ENCODE measurements around the gene FERMT2. TPM values are rescaled to one million over a fixed set of nuclear protein-coding genes. Genes with fewer than 3 reads are reported as not detected.

The FERMT2 gene
- total RNA-seq, 1 donor from 2014 or later: 2.1 TPM

DNA sequence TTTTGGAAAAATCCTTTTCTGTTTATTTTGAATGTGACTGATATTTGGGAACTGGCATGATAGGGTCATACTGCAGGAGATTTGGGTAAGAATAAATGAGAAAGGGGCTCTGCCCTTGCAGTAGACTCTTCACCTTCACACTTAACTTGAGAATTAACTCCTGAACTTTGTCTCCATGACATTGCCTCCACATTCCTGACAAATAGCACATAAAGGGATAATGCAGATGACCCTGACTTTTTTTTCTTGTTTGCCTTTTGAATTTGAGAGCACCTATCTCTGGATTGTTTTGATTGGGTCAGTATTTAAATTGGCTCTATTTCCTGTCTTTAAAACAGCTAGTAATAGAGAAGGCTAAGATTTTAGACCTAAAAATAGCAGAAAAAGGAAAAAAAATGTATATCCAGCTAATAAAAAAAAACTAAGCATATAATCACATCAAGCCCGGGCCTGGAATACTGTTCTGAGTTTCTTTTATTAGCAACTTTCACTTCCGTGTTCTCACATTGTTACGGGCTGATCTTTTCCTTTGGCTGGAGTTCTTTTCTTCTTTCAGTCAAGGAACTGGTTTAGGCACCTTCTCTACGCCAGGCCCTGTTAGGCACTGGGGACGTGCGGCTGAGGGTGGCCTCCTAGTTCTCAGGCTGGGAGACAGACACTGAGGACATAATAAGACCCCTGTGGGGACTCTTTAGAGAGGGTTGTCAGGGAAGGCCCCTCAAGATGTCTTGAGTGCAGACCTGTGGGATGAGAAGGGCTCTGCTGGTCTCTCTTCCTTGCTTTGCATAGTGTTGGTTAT is 106.4 kb downstream of the FERMT2 start:
- Mint-ChIP-seq H3K27ac (no peak overlapping the region), H3K27me3 (ENCODE audit: insufficient read depth) (peaks cover 10% of the 10 kb centered on the region), H3K4me1 (ENCODE audit: low read depth) (no peaks in the 10 kb centered on the region), H3K4me3 (no peak overlapping the region), H3K36me3 (ENCODE audit: low read depth) (no peaks in the 10 kb centered on the region), H3K9me3 (no peaks in the 10 kb centered on the region)
- DNase-seq (ENCODE audit: low spot score): no peak
- intact Hi-C loops (cut with micrococcal nuclease): no loop called here

DNA sequence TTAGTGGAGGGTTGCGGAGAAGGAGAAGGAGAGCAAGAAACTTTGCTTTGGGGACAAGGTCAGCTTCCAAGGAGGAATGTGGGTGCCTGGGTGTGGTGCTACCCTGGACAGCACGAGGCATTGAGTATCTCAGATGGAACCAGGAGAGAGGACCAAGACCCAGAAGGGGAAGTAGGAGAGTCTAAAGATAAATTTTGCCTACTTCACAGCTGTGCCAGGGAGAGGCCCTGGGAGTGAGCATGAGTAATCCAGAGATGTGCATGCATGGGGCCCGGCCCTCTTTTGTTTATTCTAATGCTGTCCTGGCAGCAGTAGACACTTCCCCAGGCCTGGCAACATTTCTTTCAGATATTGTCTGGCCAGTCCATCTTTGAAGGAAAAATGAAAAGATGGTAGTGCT is 110.0 kb downstream of the FERMT2 start:
- H3K4me1 Mint-ChIP-seq (ENCODE audit: low read depth): no peaks in the 10 kb centered on the region
- H3K27me3 Mint-ChIP-seq (ENCODE audit: insufficient read depth): peaks cover 9% of the 10 kb centered on the region
- intact Hi-C loops (cut with micrococcal nuclease): no loop called here
- H3K9me3 Mint-ChIP-seq: no peaks in the 10 kb centered on the region
- H3K4me3 Mint-ChIP-seq: no peak overlapping the region
- no peak overlapping the region for H3K27ac Mint-ChIP-seq
- no peaks in the 10 kb centered on the region for H3K36me3 Mint-ChIP-seq (ENCODE audit: low read depth)
- no peak for DNase-seq (ENCODE audit: low spot score)

DNA sequence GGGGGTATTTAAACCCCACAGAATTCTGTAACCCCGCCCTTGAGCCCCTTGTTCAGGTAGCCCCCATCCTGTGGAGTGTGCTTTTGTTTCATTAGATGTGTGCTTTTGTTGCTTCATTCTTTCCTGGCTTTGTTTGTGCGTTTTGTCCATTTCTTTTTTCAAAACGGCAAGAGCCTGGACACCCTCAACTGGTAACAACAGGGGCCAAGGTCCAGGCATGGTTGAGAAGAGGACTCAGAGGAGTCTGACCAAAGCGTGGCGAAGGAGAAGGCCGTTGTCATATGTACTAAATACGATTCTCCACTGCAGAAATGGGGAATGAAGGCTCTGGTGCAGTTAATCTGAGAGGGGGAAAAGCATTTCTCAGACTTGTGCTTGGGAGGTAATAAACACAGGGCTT is 113.4 kb downstream of the FERMT2 start:
- Mint-ChIP-seq H3K4me1 (ENCODE audit: low read depth) (no peaks in the 10 kb centered on the region), H3K9me3 (no peaks in the 10 kb centered on the region), H3K36me3 (ENCODE audit: low read depth) (no peaks in the 10 kb centered on the region), H3K4me3 (no peak overlapping the region), H3K27ac (no peak overlapping the region), H3K27me3 (ENCODE audit: insufficient read depth) (peaks cover 6% of the 10 kb centered on the region)
- no peak for DNase-seq (ENCODE audit: low spot score)
- intact Hi-C loops (cut with micrococcal nuclease): no loop called here

- peaks cover 4% of the 10 kb centered on the region for H3K27me3 Mint-ChIP-seq (ENCODE audit: insufficient read depth)
- intact Hi-C loops (cut with micrococcal nuclease): no loop called here
- no peaks in the 10 kb centered on the region for H3K9me3 Mint-ChIP-seq
- H3K36me3 Mint-ChIP-seq (ENCODE audit: low read depth): no peaks in the 10 kb centered on the region
- no peaks in the 10 kb centered on the region for H3K4me1 Mint-ChIP-seq (ENCODE audit: low read depth)
- H3K4me3 Mint-ChIP-seq: no peak overlapping the region
- H3K27ac Mint-ChIP-seq: no peak overlapping the region
- no peak for DNase-seq (ENCODE audit: low spot score)
Observed at GRCh38 chr14:52836063-52836462, 114.8 kb downstream of the FERMT2 start.

DNA sequence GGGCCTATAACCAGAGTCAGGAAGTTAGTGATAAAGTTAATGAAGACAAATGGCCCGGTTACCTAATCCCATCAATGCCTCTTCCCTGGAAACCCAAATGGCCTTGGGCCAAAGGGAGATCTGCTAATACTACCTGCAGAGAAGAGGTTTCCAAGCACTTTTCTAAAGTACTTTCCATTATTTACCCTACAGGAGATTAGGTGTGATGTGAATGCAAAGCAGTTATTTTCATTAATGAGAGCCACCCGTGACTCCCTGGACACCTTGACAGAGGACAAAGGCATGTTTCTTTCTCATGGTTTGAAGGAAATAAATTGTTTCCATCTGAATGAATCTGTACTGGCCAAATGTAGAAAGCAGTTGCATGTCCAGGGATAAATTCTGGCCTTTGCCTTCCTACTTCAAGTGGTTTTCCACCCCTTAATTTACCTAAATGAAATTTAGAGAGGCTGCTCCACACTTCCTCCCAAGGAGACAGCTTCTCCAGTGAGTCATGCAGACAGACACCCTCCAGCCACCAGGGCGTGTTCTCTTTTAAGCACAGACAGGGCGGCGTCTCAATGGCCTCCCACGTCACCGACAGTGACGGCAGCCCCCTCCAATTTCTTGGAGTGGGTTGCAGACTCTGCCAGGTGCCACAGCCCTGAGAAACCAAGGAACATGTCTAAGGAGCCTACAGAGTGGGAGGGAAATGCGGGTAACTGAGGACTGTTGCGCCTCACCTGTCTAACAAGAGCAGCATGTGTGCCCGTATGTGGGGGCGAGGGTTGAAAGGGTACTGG is 115.5 kb downstream of the FERMT2 start:
- intact Hi-C loops (cut with micrococcal nuclease): no loop called here
- H3K4me1 Mint-ChIP-seq (ENCODE audit: low read depth): no peaks in the 10 kb centered on the region
- no peak overlapping the region for H3K27ac Mint-ChIP-seq
- H3K27me3 Mint-ChIP-seq (ENCODE audit: insufficient read depth): peaks cover 4% of the 10 kb centered on the region
- no peak overlapping the region for H3K4me3 Mint-ChIP-seq
- no peak for DNase-seq (ENCODE audit: low spot score)
- no peaks in the 10 kb centered on the region for H3K9me3 Mint-ChIP-seq
- H3K36me3 Mint-ChIP-seq (ENCODE audit: low read depth): no peaks in the 10 kb centered on the region

- Mint-ChIP-seq H3K27ac (no peak overlapping the region), H3K9me3 (no peaks in the 10 kb centered on the region)
Observed at GRCh38 chr14:52834440-52834842, 116.4 kb downstream of the FERMT2 start.

GRCh38 chr14:52833891-52834290 is 117.0 kb downstream of the FERMT2 start:
- Mint-ChIP-seq H3K4me1 (ENCODE audit: low read depth) (no peaks in the 10 kb centered on the region), H3K4me3 (no peak overlapping the region), H3K27me3 (ENCODE audit: insufficient read depth) (peaks cover 4% of the 10 kb centered on the region), H3K27ac (no peak overlapping the region), H3K36me3 (ENCODE audit: low read depth) (no peaks in the 10 kb centered on the region), H3K9me3 (no peaks in the 10 kb centered on the region)
- intact Hi-C loops (cut with micrococcal nuclease): no loop called here
- no peak for DNase-seq (ENCODE audit: low spot score)

More at GRCh38 chr14:52834440-52834842, 116.4 kb downstream of the FERMT2 start:
- Mint-ChIP-seq H3K4me3 (no peak overlapping the region), H3K36me3 (ENCODE audit: low read depth) (no peaks in the 10 kb centered on the region), H3K27me3 (ENCODE audit: insufficient read depth) (peaks cover 4% of the 10 kb centered on the region), H3K4me1 (ENCODE audit: low read depth) (no peaks in the 10 kb centered on the region)
- DNase-seq (ENCODE audit: low spot score): no peak
- intact Hi-C loops (cut with micrococcal nuclease): no loop called here

- no peak for DNase-seq (ENCODE audit: low spot score)
- intact Hi-C loops (cut with micrococcal nuclease): no loop called here
- Mint-ChIP-seq H3K27ac (no peak overlapping the region), H3K27me3 (ENCODE audit: insufficient read depth) (peaks cover under 1% of the 10 kb centered on the region), H3K36me3 (ENCODE audit: low read depth) (no peaks in the 10 kb centered on the region), H3K4me1 (ENCODE audit: low read depth) (no peaks in the 10 kb centered on the region), H3K9me3 (no peaks in the 10 kb centered on the region), H3K4me3 (no peak overlapping the region)
Observed at GRCh38 chr14:52829527-52830185, 121.2 kb downstream of the FERMT2 start.

- no peak overlapping the region for H3K27ac Mint-ChIP-seq
- H3K9me3 Mint-ChIP-seq: no peaks in the 10 kb centered on the region
Observed at GRCh38 chr14:52827426-52827825, 123.4 kb downstream of the FERMT2 start.

GRCh38 chr14:52825085-52825484 is 125.8 kb downstream of the FERMT2 start:
- H3K4me3 Mint-ChIP-seq: no peak overlapping the region
- no peaks in the 10 kb centered on the region for H3K4me1 Mint-ChIP-seq (ENCODE audit: low read depth)
- H3K9me3 Mint-ChIP-seq: no peaks in the 10 kb centered on the region
- intact Hi-C loops (cut with micrococcal nuclease): no loop called here
- H3K27me3 Mint-ChIP-seq (ENCODE audit: insufficient read depth): peaks cover 14% of the 10 kb centered on the region
- no peak overlapping the region for H3K27ac Mint-ChIP-seq
- DNase-seq (ENCODE audit: low spot score): no peak
- no peaks in the 10 kb centered on the region for H3K36me3 Mint-ChIP-seq (ENCODE audit: low read depth)

More at GRCh38 chr14:52827426-52827825, 123.4 kb downstream of the FERMT2 start:
- Mint-ChIP-seq H3K4me1 (ENCODE audit: low read depth) (no peaks in the 10 kb centered on the region), H3K27me3 (ENCODE audit: insufficient read depth) (peaks cover 7% of the 10 kb centered on the region), H3K4me3 (no peak overlapping the region), H3K36me3 (ENCODE audit: low read depth) (no peaks in the 10 kb centered on the region)
- DNase-seq (ENCODE audit: low spot score): no peak
- intact Hi-C loops (cut with micrococcal nuclease): no loop called here

DNA sequence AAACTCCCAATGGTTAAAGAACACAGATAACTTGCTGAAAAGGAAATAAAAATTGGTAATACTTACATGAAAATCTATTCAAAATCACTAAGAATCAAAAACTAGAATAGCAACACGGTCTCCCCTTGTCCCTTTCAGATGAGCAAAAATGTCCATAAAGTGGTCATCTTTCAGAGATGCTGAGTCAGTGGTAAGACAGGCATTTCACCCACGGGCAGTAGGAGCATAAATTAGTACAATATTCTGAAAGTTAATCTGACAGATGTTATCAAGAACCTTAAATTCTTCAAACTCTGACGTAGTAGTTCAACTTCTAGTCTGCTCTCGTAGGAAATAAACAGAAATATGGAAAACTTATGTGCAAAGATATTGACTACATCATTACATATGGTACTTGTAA is 126.4 kb downstream of the FERMT2 start:
- Mint-ChIP-seq H3K4me1 (ENCODE audit: low read depth) (no peaks in the 10 kb centered on the region), H3K27ac (no peak overlapping the region), H3K36me3 (ENCODE audit: low read depth) (no peaks in the 10 kb centered on the region), H3K27me3 (ENCODE audit: insufficient read depth) (peaks cover 14% of the 10 kb centered on the region), H3K9me3 (no peaks in the 10 kb centered on the region), H3K4me3 (no peak overlapping the region)
- intact Hi-C loops (cut with micrococcal nuclease): loop anchor here (5.0 kb wide), 1 partner anchor 368 kb away; no protein-coding TSS in a partner anchor
- DNase-seq (ENCODE audit: low spot score): no peak

GRCh38 chr14:52821805-52822250 is 129.0 kb downstream of the FERMT2 start:
- no peaks in the 10 kb centered on the region for H3K4me1 Mint-ChIP-seq (ENCODE audit: low read depth)
- no peaks in the 10 kb centered on the region for H3K36me3 Mint-ChIP-seq (ENCODE audit: low read depth)
- H3K27me3 Mint-ChIP-seq (ENCODE audit: insufficient read depth): peaks cover 14% of the 10 kb centered on the region
- DNase-seq (ENCODE audit: low spot score): no peak
- no peak overlapping the region for H3K4me3 Mint-ChIP-seq
- no peaks in the 10 kb centered on the region for H3K9me3 Mint-ChIP-seq
- H3K27ac Mint-ChIP-seq: no peak overlapping the region
- intact Hi-C loops (cut with micrococcal nuclease): loop anchor here (5.0 kb wide), 1 partner anchor 370 kb away; no protein-coding TSS in a partner anchor

DNA sequence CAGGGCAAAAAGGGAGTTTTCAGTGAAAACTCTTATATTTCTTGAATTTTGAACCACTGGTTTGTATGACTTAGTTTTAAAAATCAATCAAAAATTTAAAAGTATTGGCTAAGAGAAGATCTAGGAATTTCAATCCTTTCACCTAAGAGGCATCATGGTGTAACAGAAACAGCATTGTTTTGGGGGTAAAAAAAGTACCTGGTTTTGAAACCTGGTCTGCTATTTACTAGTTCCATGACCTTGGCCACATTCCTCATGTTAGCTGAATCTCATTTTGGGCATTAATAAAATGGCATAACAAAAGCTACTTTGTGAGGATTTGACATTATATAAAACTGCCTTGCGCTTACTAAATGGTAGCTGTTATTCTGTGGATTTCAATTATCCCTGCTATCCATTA is 142.7 kb downstream of the FERMT2 start:
- H3K9me3 Mint-ChIP-seq: no peaks in the 10 kb centered on the region
- H3K4me1 Mint-ChIP-seq (ENCODE audit: low read depth): no peaks in the 10 kb centered on the region
- no peak overlapping the region for H3K27ac Mint-ChIP-seq
- no peaks in the 10 kb centered on the region for H3K27me3 Mint-ChIP-seq (ENCODE audit: insufficient read depth)
- no peaks in the 10 kb centered on the region for H3K36me3 Mint-ChIP-seq (ENCODE audit: low read depth)
- no peak for DNase-seq (ENCODE audit: low spot score)
- H3K4me3 Mint-ChIP-seq: no peak overlapping the region
- intact Hi-C loops (cut with micrococcal nuclease): no loop called here

All from activated T-helper 1 cell treated with anti-CD3 and anti-CD28 coated beads, Interleukin-12 subunit alpha, Interleukin-12 subunit beta, Interleukin-2, Interleukin-4 antibody, amounts not matched to agents 30 ng/mL and 10 ng/mL and 1 ng/mL, durations not matched to agents 14 hours and 24 hours and 36 hours (primary cell).